Nephron progenitor cell (in vitro differentiated cells): ENCODE measurements around the gene KLHL21.
A peak's percentile ranks its signal among the peaks of the same experiment; 100 is the strongest.
"Not testable (repeated sequence)": the region's sequence is repeated elsewhere in the genome, so short reads cannot be mapped to it uniquely, and the experiment has no call there.

ENCODE experiments used
- DNase-seq: peaks from one replicate; pipeline ENCODE4 v3.0.0; 2021
- H3K27ac Mint-ChIP-seq: 2 replicates; pipeline ENCODE4 v1.8.0; 2021; ENCODE audit warnings: mild to moderate bottlenecking, moderate library complexity, mixed read lengths
- H3K27me3 Mint-ChIP-seq: 2 replicates; pipeline ENCODE4 v1.8.0; 2021; ENCODE audit warnings: mild to moderate bottlenecking, low read depth, mixed read lengths; ENCODE audit not compliant: poor library complexity
- H3K36me3 Mint-ChIP-seq: 2 replicates; pipeline ENCODE4 v1.8.0; 2021; ENCODE audit warnings: low read depth, mixed read lengths
- H3K4me1 Mint-ChIP-seq: 2 replicates; pipeline ENCODE4 v1.8.0; 2021; ENCODE audit warnings: mixed read lengths
- H3K4me3 Mint-ChIP-seq: 2 replicates; pipeline ENCODE4 v1.8.0; 2021; ENCODE audit warnings: mild to moderate bottlenecking, moderate library complexity, mixed read lengths
- H3K9me3 Mint-ChIP-seq: 2 replicates; pipeline ENCODE4 v1.8.0; 2021; ENCODE audit warnings: mild to moderate bottlenecking, moderate library complexity, mixed read lengths
- TF ChIP-seq, protein P1 (sequence below): fragments of 200-600 bp; sonication (generic); IDR thresholded peaks from 2 replicates; pipeline ENCODE4 v1.5.0; 2021; ENCODE audit warnings: antibody characterized with exemption

KLHL21 gene

DNA sequence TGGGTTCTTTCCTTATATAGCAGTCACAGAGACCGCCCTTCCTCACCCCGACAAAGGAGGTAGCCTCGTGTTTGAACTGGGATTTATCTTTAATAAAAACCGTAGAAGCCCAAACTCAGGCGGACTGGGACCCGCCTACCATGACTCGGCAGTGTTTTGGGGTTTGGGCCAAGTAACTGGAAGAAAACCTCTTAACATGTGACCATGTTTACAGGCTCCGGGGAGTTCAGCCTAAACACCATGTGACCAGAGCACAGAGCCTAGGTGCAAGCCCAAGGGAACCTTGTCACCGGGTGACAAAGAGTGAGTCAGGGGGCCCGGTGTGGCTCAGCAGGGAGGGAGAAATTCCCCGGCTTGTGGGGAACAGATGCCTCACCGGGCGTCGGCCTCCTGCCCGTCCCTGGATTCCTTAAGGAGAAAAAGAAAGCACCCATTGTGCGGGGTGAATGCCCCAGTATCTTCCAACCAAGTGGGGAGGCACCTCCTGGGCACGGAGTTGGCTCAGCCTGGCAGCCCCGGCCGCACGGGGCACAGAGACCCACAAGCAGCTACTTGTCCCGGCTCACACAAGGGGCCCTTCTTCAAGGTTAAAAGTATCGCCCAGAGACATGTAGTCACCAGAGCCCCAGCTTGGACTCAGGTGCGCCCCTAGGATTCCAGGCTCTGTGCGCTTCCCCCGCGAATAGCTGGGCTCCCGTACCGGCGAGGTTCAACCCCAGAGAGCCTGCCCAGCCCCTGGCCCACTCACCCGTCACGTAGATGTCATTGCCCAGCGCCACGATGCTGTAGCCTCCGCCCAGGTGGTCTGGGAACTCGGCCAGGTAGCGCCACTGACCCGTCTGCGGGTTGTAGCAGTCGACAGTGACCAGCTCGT, 1.4 kb downstream of the KLHL21 start:
- H3K27me3 Mint-ChIP-seq: peaks cover 2% of the 10 kb centered on the region
- peaks cover 71% of the 10 kb centered on the region for H3K4me1 Mint-ChIP-seq
- peak; percentile 39 for DNase-seq

DNA sequence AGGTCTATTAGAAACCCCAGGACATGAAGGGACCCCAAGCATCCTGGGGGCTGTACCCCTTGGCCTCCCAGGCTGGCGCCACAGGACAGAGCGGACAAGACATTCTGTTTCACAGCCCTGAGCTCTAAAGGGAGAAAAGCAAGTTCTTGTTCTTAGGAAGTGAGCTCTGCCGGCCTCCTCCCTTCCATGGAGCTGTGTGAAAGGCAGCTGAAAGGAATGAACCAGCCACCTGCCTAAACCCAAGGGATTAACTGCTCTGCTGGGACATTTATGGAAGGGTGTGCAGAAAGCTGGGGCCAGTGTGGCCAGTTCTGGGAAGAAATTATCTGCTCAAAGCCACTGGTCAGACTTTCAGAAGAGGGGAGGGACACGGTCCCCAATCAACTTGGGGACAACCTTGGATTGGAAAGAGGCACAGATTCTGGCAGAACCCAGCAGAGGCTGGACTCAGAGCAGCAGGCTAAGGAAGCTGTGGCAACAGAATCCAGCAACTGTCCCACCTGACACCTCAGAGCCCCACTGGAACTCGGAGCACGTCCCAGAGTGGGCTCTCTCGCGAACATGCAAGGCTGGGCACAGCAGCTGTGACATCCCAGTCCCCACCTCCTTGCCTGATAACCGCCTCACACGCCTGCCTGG, 2.1 kb downstream of the KLHL21 start:
- DNase-seq: peak; percentile 33
- no peaks in the 10 kb centered on the region for H3K9me3 Mint-ChIP-seq
- peaks cover 71% of the 10 kb centered on the region for H3K4me1 Mint-ChIP-seq
- H3K4me3 Mint-ChIP-seq: peak overlapping the region; percentile 90
- H3K27ac Mint-ChIP-seq: no peak overlapping the region
- TF ChIP-seq, protein P1, sequence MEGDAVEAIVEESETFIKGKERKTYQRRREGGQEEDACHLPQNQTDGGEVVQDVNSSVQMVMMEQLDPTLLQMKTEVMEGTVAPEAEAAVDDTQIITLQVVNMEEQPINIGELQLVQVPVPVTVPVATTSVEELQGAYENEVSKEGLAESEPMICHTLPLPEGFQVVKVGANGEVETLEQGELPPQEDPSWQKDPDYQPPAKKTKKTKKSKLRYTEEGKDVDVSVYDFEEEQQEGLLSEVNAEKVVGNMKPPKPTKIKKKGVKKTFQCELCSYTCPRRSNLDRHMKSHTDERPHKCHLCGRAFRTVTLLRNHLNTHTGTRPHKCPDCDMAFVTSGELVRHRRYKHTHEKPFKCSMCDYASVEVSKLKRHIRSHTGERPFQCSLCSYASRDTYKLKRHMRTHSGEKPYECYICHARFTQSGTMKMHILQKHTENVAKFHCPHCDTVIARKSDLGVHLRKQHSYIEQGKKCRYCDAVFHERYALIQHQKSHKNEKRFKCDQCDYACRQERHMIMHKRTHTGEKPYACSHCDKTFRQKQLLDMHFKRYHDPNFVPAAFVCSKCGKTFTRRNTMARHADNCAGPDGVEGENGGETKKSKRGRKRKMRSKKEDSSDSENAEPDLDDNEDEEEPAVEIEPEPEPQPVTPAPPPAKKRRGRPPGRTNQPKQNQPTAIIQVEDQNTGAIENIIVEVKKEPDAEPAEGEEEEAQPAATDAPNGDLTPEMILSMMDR: no peak
- H3K27me3 Mint-ChIP-seq: no peaks in the 10 kb centered on the region
- peaks cover 10% of the 10 kb centered on the region for H3K36me3 Mint-ChIP-seq

More for the DNA sequence above, 1.4 kb downstream of the KLHL21 start:
- Mint-ChIP-seq H3K27ac (peak overlapping the region; percentile 11), H3K36me3 (peaks cover 4% of the 10 kb centered on the region), H3K9me3 (no peaks in the 10 kb centered on the region), H3K4me3 (peak overlapping the region; percentile 90)
- TF ChIP-seq, protein P1: no peak

DNA sequence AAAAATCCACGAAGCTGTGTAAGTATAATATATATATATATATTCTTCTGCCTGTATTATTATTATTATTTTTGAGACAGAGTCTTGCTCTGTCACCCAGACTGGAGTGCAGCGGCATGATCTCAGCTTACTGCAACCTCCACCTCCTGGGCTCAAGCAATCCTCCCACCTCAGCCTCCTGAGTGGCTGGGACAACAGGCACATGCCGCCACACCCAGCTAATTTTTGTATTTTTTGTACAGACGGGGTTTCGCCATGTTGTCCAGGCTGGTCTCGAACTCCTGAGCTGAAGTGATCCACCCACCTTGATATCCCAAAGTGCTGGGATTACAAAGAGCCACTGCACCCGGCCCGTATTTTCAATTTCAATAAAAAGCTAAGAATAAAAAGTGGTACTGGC, 2.7 kb downstream of the KLHL21 start:
- H3K27ac Mint-ChIP-seq, DNase-seq, H3K27me3 Mint-ChIP-seq, H3K9me3 Mint-ChIP-seq: not testable (repeated sequence)
- Mint-ChIP-seq H3K4me1 (peaks cover 67% of the 10 kb centered on the region), H3K4me3 (peak overlapping the region; percentile 90), H3K36me3 (peaks cover 15% of the 10 kb centered on the region)

DNA sequence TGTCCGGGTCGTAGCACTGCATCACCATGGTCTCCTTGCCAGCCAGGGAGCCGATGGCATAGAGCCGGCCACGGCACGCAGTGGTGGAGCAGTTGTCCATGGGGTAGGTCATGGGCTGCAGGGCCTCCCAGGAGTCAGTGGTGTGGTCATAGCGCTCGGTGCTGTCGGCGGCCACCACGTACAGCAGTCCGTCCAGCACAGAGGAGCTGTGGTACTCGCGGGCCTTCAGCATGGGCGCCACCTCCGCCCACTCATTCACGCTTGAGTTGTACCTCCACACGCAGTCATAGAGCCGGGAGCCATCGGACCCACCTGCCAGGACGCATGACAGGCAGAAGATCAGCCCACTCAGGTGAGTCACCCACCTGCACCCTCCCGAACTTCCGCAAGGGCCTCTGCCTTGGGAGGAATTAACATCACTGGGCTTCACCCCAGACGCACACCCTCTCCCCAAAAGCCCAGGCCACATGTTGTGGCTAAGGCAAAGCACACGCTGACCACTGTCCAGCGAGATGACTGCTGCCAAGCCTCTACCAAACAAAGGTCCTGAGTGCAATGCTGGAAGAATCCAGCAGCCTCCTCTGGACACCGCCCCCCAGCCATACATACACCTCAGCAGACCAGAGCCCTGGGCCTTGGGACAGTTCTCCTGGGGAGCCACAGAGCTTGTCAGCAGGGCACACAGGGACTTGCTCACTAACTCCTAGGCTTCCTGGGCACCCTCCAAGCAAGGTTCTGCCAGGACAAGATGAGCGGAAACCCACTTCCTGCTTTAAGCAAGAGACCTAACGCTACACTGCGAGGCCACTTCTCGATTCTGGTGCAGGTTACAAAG, 3.3 kb downstream of the KLHL21 start:
- Mint-ChIP-seq H3K4me1 (peaks cover 63% of the 10 kb centered on the region), H3K36me3 (peaks cover 19% of the 10 kb centered on the region), H3K4me3 (peak overlapping the region; percentile 25), H3K9me3 (no peaks in the 10 kb centered on the region), H3K27ac (no peak overlapping the region), H3K27me3 (no peaks in the 10 kb centered on the region)
- TF ChIP-seq, protein P1: no peak
- DNase-seq: no peak

DNA sequence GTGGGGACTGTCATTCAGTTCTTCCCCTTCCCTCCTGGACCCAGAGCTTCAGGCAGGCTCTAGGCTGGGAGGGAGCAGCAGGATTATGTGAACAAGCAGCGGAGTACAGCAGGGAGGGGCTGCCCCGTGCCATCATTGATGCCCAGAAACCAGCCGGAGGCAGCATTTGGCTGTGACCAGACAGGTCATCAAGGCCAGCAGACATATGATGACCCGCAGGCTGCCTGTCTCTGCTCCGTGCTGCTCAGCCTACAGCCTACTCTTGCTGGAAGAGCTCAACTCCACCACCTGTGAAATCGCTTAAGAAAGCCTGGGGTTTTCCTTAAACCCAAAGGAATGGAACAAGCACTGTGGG, 4.9 kb downstream of the KLHL21 start:
- TF ChIP-seq, protein P1: no peak
- Mint-ChIP-seq H3K4me1 (peaks cover 51% of the 10 kb centered on the region), H3K27ac (no peak overlapping the region), H3K9me3 (no peaks in the 10 kb centered on the region), H3K4me3 (no peak overlapping the region), H3K36me3 (peaks cover 24% of the 10 kb centered on the region), H3K27me3 (no peaks in the 10 kb centered on the region)
- DNase-seq: no peak
